H1 (cell line): ENCODE measurements around the gene CASQ2. TPM values are rescaled to one million over a fixed set of nuclear protein-coding genes. Genes with fewer than 3 reads are reported as not detected.

ENCODE experiments used
- CTCF ChIA-PET: fragments of 300-600 bp; sonication (Branson Sonifier 250); formaldehyde crosslinking; loops from one replicate; lab custom pipeline; 2021; ENCODE audit not compliant: partially characterized antibody; lab: Charles Lee
- POLR2A ChIA-PET: fragments of 300-600 bp; sonication (Branson Sonifier 250); formaldehyde crosslinking; loops from one replicate; lab custom pipeline; 2021; ENCODE audit warnings: inconsistent platforms; ENCODE audit not compliant: partially characterized antibody; lab: Charles Lee
- DNase-seq, 2 experiments: peaks; one replicate each; pipeline versions ENCODE4 v3.0.0 to v3.0.0-alpha.2; 2010 to 2022; ENCODE audit warnings: low spot score in 2 of 2, low read depth in 1 of 2, mixed read lengths in 1 of 2
- FAIRE-seq: peaks from 2 replicates; lab custom pipeline; 2011; peaks lifted over from hg19 to GRCh38; lab: Jason Lieb, UNC
- H2AFZ ChIP-seq: 2 replicates; pipeline ENCODE4 v1.8.1; 2012; ENCODE audit warnings: low read length, inconsistent platforms
- H2AK5ac ChIP-seq: 2 replicates; pipeline ENCODE4 v1.6.1; 2013; ENCODE audit warnings: low read depth, low read length
- H2BK120ac ChIP-seq: replicated peaks from 2 replicates; pipeline ENCODE3; 2013; ENCODE audit warnings: low read depth, low read length, inconsistent platforms
- H2BK12ac ChIP-seq: 2 replicates; pipeline ENCODE4 v1.6.1; 2013; ENCODE audit warnings: low read depth, low read length
- H2BK15ac ChIP-seq: 2 replicates; pipeline ENCODE4 v1.6.1; 2013; ENCODE audit warnings: low read length
- H2BK20ac ChIP-seq: 2 replicates; pipeline ENCODE4 v1.6.1; 2013; ENCODE audit warnings: low read length
- H2BK5ac ChIP-seq: 2 replicates; pipeline ENCODE4 v1.6.1; 2013; ENCODE audit warnings: low read depth, low read length
- H3K14ac ChIP-seq: 2 replicates; pipeline ENCODE4 v1.6.1; 2013; ENCODE audit warnings: inconsistent platforms; ENCODE audit not compliant: insufficient read length
- H3K18ac ChIP-seq: 2 replicates; pipeline ENCODE4 v1.6.1; 2013; ENCODE audit warnings: low read length; ENCODE audit errors: extremely low read depth
- H3K23ac ChIP-seq: 2 replicates; pipeline ENCODE4 v1.6.1; 2013; ENCODE audit warnings: inconsistent platforms; ENCODE audit not compliant: insufficient read length
- H3K23me2 ChIP-seq: 2 replicates; pipeline ENCODE4 v1.6.1; 2013; ENCODE audit warnings: low read depth, low read length
- H3K27ac ChIP-seq: 2 replicates; pipeline ENCODE4 v1.6.1; 2011; ENCODE audit warnings: low read depth, low read length, inconsistent platforms
- H3K27me3 ChIP-seq, 4 experiments: replicated peaks in 1 of 4; 1 replicate in 1 of 4; 2 replicates in 3 of 4; pipeline versions ENCODE4 v1.6.1 to v1.8.1; 2011 to 2013; ENCODE audit warnings: low read length in 3 of 4, mild to moderate bottlenecking in 3 of 4, inconsistent platforms in 2 of 4, mixed read lengths in 2 of 4, moderate library complexity in 1 of 4; ENCODE audit not compliant: control insufficient read depth in 3 of 4, insufficient read depth in 3 of 4; ENCODE audit errors: extremely low read depth in 1 of 4
- H3K36me3 ChIP-seq, 4 experiments: 2 replicates each; pipeline versions ENCODE4 v1.6.1 to v1.8.1; 2011 to 2013; ENCODE audit warnings: mild to moderate bottlenecking in 4 of 4, low read length in 3 of 4, moderate library complexity in 2 of 4, control low read depth in 1 of 4, inconsistent platforms in 1 of 4; ENCODE audit not compliant: insufficient read depth in 4 of 4, control insufficient read depth in 2 of 4
- H3K4ac ChIP-seq: replicated peaks from 2 replicates; pipeline ENCODE3; 2013; ENCODE audit warnings: low read length, low read depth, mixed read lengths, inconsistent platforms; ENCODE audit not compliant: insufficient read length
- H3K4me1 ChIP-seq, 4 experiments: replicated peaks in 1 of 4; 1 replicate in 1 of 4; 2 replicates in 3 of 4; pipeline versions ENCODE4 v1.6.1 to v1.8.1; 2011 to 2013; ENCODE audit warnings: low read length in 3 of 4, inconsistent platforms in 2 of 4, mixed read lengths in 1 of 4; ENCODE audit not compliant: insufficient read depth in 4 of 4, control insufficient read depth in 3 of 4
- H3K4me2 ChIP-seq, 2 experiments: 2 replicates each; pipeline versions ENCODE4 v1.6.1 to v1.8.1; 2011 to 2013; ENCODE audit warnings: low read depth in 2 of 2, low read length in 2 of 2, control low read depth in 1 of 2, inconsistent platforms in 1 of 2, mild to moderate bottlenecking in 1 of 2; ENCODE audit not compliant: insufficient read depth in 1 of 2
- H3K4me3 ChIP-seq, 4 experiments: fragments of 200-600, 300-600 bp in 1 of 4; sonication (generic), shearing (Covaris generic), sonication (Bioruptor Twin) in 1 of 4; 2 replicates each; pipeline versions ENCODE4 v1.5.1 to v1.8.1; 2011 to 2016; ENCODE audit warnings: low read length in 4 of 4, low read depth in 3 of 4, control low read depth in 2 of 4, inconsistent platforms in 2 of 4, mild to moderate bottlenecking in 2 of 4, mixed read lengths in 1 of 4, moderate library complexity in 1 of 4; ENCODE audit not compliant: insufficient read depth in 2 of 4; ENCODE audit errors: extremely low read depth in 1 of 4
- H3K56ac ChIP-seq: replicated peaks from 2 replicates; pipeline ENCODE3; 2013; ENCODE audit warnings: low read depth, mild to moderate bottlenecking, mixed read lengths, low read length, inconsistent platforms; ENCODE audit not compliant: insufficient read length
- H3K79me1 ChIP-seq: 2 replicates; pipeline ENCODE4 v1.6.1; 2013; ENCODE audit warnings: low read depth, low read length, control low read depth
- H3K79me2 ChIP-seq, 2 experiments: 2 replicates each; pipeline versions ENCODE4 v1.6.1 to v1.8.1; 2012 to 2013; ENCODE audit warnings: low read length in 2 of 2, mild to moderate bottlenecking in 2 of 2, inconsistent platforms in 1 of 2; ENCODE audit not compliant: insufficient read depth in 2 of 2, control insufficient read depth in 1 of 2
- H3K9ac ChIP-seq, 4 experiments: replicated peaks in 1 of 4; 1 replicate in 1 of 4; 2 replicates in 3 of 4; pipeline versions ENCODE4 v1.6.1 to v1.8.1; 2011 to 2013; ENCODE audit warnings: low read depth in 3 of 4, low read length in 3 of 4, control low read depth in 2 of 4, mild to moderate bottlenecking in 2 of 4, moderate library complexity in 2 of 4, inconsistent platforms in 1 of 4; ENCODE audit errors: extremely low read depth in 1 of 4
- H3K9me3 ChIP-seq, 2 experiments: 2 replicates each; pipeline versions ENCODE4 v1.6.1 to v1.8.1; 2012 to 2013; ENCODE audit warnings: mild to moderate bottlenecking in 2 of 2, moderate library complexity in 2 of 2, control low read depth in 1 of 2, inconsistent platforms in 1 of 2, low read depth in 1 of 2, low read length in 1 of 2, mixed read lengths in 1 of 2; ENCODE audit not compliant: insufficient read depth in 2 of 2
- H4K20me1 ChIP-seq, 2 experiments: replicated peaks in 1 of 2; 2 replicates each; pipeline versions ENCODE3 to v1.8.1; 2011 to 2013; ENCODE audit warnings: inconsistent platforms in 2 of 2, low read length in 2 of 2, mild to moderate bottlenecking in 1 of 2; ENCODE audit not compliant: insufficient read depth in 2 of 2, control insufficient read depth in 1 of 2
- H4K5ac ChIP-seq: 2 replicates; pipeline ENCODE4 v1.6.1; 2013; ENCODE audit warnings: low read length, low read depth, mixed read lengths, inconsistent platforms; ENCODE audit not compliant: insufficient read length
- H4K8ac ChIP-seq: 2 replicates; pipeline ENCODE4 v1.8.0; 2013; ENCODE audit warnings: mild to moderate bottlenecking, moderate library complexity, low read length, inconsistent platforms; ENCODE audit not compliant: insufficient read depth; ENCODE audit errors: extremely low read depth
- H4K91ac ChIP-seq: replicated peaks from 2 replicates; pipeline ENCODE3; 2013; ENCODE audit warnings: low read length, mixed read lengths, inconsistent platforms; ENCODE audit not compliant: insufficient read length
- ASH2L ChIP-seq: fragments of 200-600, 300-600 bp; sonication (generic); IDR thresholded peaks from one replicate; pipeline ENCODE4 v1.7.1; 2017; ENCODE audit warnings: low read length
- ATF2 ChIP-seq: IDR thresholded peaks from 2 replicates; pipeline ENCODE4 v1.6.1; 2012; ENCODE audit warnings: low read length, inconsistent platforms
- ATF3 ChIP-seq: IDR thresholded peaks from 2 replicates; pipeline ENCODE4 v1.6.1; 2011; ENCODE audit warnings: low read depth, mild to moderate bottlenecking, low read length; ENCODE audit not compliant: insufficient read depth
- CBX5 ChIP-seq: fragments of 300-800, 300-1000 bp; sonication (generic); IDR thresholded peaks from 2 replicates; pipeline ENCODE4 v1.7.1; 2016; ENCODE audit warnings: antibody characterized with exemption, low read length, low read depth
- CBX8 ChIP-seq: fragments of 300-800, 300-1000 bp; sonication (generic); IDR thresholded peaks from 2 replicates; pipeline ENCODE4 v1.7.1; 2016; ENCODE audit warnings: low read depth, low read length, borderline replicate concordance
- JUND ChIP-seq: IDR thresholded peaks from 2 replicates; pipeline ENCODE4 v1.6.1; 2011; ENCODE audit warnings: mild to moderate bottlenecking, improper control_type of control experiment, low read length
- POLR2A ChIP-seq, 2 experiments: IDR thresholded peaks; 1 replicate in 1 of 2; 2 replicates in 1 of 2; pipeline ENCODE4 v1.6.1; 2011; ENCODE audit warnings: low read depth in 2 of 2, low read length in 2 of 2, mild to moderate bottlenecking in 2 of 2; ENCODE audit errors: control extremely low read depth in 1 of 2
- RAD21 ChIP-seq, 2 experiments: IDR thresholded peaks in 1 of 2; conservative IDR thresholded peaks in 1 of 2; 2 replicates each; pipeline ENCODE4 v1.6.1; 2011; ENCODE audit warnings: low read depth in 2 of 2, low read length in 2 of 2, improper control_type of control experiment in 1 of 2, inconsistent platforms in 1 of 2, mild to moderate bottlenecking in 1 of 2, moderate library complexity in 1 of 2
- SUZ12 ChIP-seq: fragments of 200-600 bp; sonication (generic); IDR thresholded peaks from 2 replicates; pipeline ENCODE4 v1.6.1; 2012; ENCODE audit warnings: mild to moderate bottlenecking, inconsistent platforms, low read length, moderate library complexity, mixed read lengths
- TBP ChIP-seq: IDR thresholded peaks from 2 replicates; pipeline ENCODE4 v1.6.1; 2011; ENCODE audit warnings: low read depth, low read length, improper control_type of control experiment
- ZNF274 ChIP-seq: IDR thresholded peaks from 2 replicates; pipeline ENCODE4 v1.7.0; 2012; ENCODE audit warnings: low read length, borderline replicate concordance; ENCODE audit errors: extremely low read depth
- WGBS, 2 experiments: shearing (Covaris generic) in 1 of 2; methylation state at CpG; one replicate each; pipeline versions ENCODE4 v1.1.6 to v1.1.7; 2013 to 2015; ENCODE audit warnings: low lambda C conversion rate in 2 of 2, mixed read lengths in 2 of 2, inconsistent platforms in 1 of 2, low coverage in 1 of 2, missing lambda C conversion rate in 1 of 2; ENCODE audit not compliant: insufficient replicate concordance in 2 of 2, insufficient coverage in 1 of 2, insufficient read length in 1 of 2; ENCODE audit errors: extremely low coverage in 1 of 2, missing lambda C conversion rate in 1 of 2; 5-methylcytosine and 5-hydroxymethylcytosine counted together
- polyA plus RNA-seq, 7 experiments: library from polyadenylated mRNA; depleted of rRNA in 3 of 7; stranded (reverse) in 5 of 7; unstranded in 2 of 7; fragments of >200 nt in 5 of 7; fragments of 200-250 nt in 2 of 7; gene quantifications; 1 replicate in 5 of 7; 2 replicates in 1 of 7; 4 replicates in 1 of 7; pipeline versions ENCODE4 v1.2.1 to v1.2.3, GENCODE V29; 2011 to 2013; ENCODE audit warnings: missing spikeins in 2 of 7, mixed read lengths in 2 of 7
- total RNA-seq: library from RNA; stranded (reverse); fragmentation: NEBNext Ultra II Directional; extraction: Animal tissue kit (Norgen Biotek cat#: 25700); gene quantifications from 2 replicates; pipeline ENCODE4 v1.2.1, GENCODE V29; 2021

Gene CASQ2
- total and polyA plus RNA-seq, 2 of the 8 experiments (the other 6 are each of a cell fraction or from before 2014, with no cell fraction given): not detected

GRCh38 chr1:115748401-115749150 lies 19.9 kb downstream of the CASQ2 start:
- Histone ChIP-seq H3K9ac (no peak overlapping the region), H2BK5ac (no peak overlapping the region), H3K27ac (no peak overlapping the region), H2BK15ac (no peak overlapping the region), H3K23ac (no peak overlapping the region), H2BK12ac (no peak overlapping the region), H3K4ac (no peak overlapping the region), H4K91ac (no peak overlapping the region), H3K79me2 (no peaks in the 10 kb centered on the region), H2AFZ (no peak overlapping the region), H2BK120ac (no peak overlapping the region), H3K27me3 (peaks cover 0 to 1% (median 0%) of the 10 kb centered on the region in 4 experiments; a peak in 1 of 7 replicates), H4K5ac (no peak overlapping the region), H3K4me1 (no peaks in the 10 kb centered on the region), H3K9me3 (no peaks in the 10 kb centered on the region), H3K14ac (no peak overlapping the region), H3K23me2 (no peaks in the 10 kb centered on the region), H2BK20ac (no peak overlapping the region), H3K36me3 (no peaks in the 10 kb centered on the region), H3K4me2 (no peak overlapping the region), H3K4me3 (no peak overlapping the region), H3K18ac (no peak overlapping the region), H4K20me1 (no peaks in the 10 kb centered on the region), H2AK5ac (no peak overlapping the region), H3K79me1 (no peaks in the 10 kb centered on the region), H3K56ac (no peak overlapping the region), H4K8ac (no peak overlapping the region)
- no peak for FAIRE-seq
- ChIA-PET POLR2A (no interaction called here), CTCF (no interaction called here)
- no peak for DNase-seq
- WGBS, 2 experiments: 69% methylated on average over 5 of the region's 5 CpGs; no CpG with 5 or more reads in 1 of the 2 experiments
- TF ChIP-seq TBP: no peak
- TF ChIP-seq JUND: no peak
- TF ChIP-seq POLR2A (IDR thresholded peaks at IDR 0.05; ENCODE audit: control extremely low read depth in 1 of 2, low read depth in 2 of 2, low read length in 2 of 2): no peak
- TF ChIP-seq ASH2L: no peak
- no peak for TF ChIP-seq RAD21 (IDR thresholded peaks at IDR 0.05 in 1 of 2, conservative IDR thresholded peaks at IDR 0.05 in 1 of 2; ENCODE audit: low read depth in 2 of 2, low read length in 2 of 2)
- no peak for TF ChIP-seq CBX8
- TF ChIP-seq ATF2: no peak
- TF ChIP-seq ZNF274: no peak
- TF ChIP-seq CBX5: no peak
- TF ChIP-seq SUZ12: no peak
- no peak for TF ChIP-seq ATF3
